ENCODE data around the gene MIOX. TPM values are rescaled to one million over a fixed set of nuclear protein-coding genes. Genes with fewer than 3 reads are reported as not detected.

Gene MIOX
- total and polyA plus RNA-seq, 2 of the 13 experiments (the other 11 are each of a cell fraction or from before 2014, with no cell fraction given) = 1.5 to 2.9 TPM

DNA sequence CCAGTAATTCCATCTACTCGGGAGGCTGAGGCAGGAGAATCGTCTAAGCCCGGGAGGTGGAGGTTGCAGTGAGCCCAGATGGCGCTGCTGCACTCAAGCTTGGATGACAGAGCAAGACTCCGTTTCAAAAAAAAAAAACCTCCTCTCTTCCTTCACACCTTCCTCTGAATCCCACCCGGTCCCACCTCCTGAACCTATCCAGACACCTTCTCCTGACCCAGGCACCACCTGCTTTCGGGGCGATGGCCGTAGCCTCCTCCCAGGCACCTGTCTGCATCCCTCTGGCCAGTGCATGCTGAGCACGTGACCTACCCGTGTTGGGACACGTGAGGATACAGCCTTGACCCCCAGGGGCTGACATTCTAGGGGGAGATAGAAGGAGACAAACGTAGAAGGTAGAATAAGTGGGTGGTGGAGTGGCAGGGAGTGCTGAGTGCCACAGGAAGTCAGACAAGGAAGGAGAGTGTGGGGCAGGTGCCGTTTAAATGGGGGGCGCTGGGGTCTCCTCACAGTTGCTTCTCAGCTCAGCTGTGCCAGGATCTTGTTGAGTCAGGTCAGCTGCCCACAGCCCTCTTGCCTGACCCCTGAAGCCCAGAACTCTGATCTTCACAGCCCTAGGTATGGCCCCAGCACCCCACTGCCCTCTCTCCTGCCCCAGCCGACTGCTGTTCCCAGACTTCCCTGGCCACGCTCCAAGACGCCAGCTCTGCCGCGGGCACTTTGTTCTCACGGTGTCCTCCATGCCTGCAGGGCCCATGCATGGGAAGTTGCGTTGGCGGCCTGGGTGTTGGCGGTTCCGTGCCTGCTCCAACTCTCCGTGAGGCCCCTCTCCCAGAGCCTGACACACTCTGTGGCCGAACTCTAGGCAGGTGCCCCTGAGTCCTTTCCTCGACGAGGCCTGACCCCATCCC, 1.2 kb upstream of the MIOX start (continued):
- TF ChIP-seq, protein P1, sequence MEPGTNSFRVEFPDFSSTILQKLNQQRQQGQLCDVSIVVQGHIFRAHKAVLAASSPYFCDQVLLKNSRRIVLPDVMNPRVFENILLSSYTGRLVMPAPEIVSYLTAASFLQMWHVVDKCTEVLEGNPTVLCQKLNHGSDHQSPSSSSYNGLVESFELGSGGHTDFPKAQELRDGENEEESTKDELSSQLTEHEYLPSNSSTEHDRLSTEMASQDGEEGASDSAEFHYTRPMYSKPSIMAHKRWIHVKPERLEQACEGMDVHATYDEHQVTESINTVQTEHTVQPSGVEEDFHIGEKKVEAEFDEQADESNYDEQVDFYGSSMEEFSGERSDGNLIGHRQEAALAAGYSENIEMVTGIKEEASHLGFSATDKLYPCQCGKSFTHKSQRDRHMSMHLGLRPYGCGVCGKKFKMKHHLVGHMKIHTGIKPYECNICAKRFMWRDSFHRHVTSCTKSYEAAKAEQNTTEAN (CRISPR knock-in tag; conservative IDR thresholded peaks at IDR 0.05) = no peak
- TF ChIP-seq, protein P2, sequence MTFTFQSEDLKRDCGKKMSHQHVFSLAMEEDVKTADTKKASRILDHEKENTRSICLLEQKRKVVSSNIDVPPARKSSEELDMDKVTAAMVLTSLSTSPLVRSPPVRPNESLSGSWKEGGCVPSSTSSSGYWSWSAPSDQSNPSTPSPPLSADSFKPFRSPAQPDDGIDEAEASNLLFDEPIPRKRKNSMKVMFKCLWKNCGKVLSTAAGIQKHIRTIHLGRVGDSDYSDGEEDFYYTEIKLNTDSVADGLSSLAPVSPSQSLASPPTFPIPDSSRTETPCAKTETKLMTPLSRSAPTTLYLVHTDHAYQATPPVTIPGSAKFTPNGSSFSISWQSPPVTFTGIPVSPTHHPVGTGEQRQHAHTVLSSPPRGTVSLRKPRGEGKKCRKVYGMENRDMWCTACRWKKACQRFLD (CRISPR knock-in tag; IDR thresholded peaks at IDR 0.05; ENCODE audit: borderline replicate concordance) = no peak
- TF ChIP-seq, protein P3, sequence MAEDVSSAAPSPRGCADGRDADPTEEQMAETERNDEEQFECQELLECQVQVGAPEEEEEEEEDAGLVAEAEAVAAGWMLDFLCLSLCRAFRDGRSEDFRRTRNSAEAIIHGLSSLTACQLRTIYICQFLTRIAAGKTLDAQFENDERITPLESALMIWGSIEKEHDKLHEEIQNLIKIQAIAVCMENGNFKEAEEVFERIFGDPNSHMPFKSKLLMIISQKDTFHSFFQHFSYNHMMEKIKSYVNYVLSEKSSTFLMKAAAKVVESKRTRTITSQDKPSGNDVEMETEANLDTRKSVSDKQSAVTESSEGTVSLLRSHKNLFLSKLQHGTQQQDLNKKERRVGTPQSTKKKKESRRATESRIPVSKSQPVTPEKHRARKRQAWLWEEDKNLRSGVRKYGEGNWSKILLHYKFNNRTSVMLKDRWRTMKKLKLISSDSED (CRISPR knock-in tag; IDR thresholded peaks at IDR 0.05) = no peak
- TF ChIP-seq HNRNPL (IDR thresholded peaks at IDR 0.05; ENCODE audit: low read depth, low read length) (peak; percentile 79), KAT7 (CRISPR knock-in tag; IDR thresholded peaks at IDR 0.05; ENCODE audit: borderline replicate concordance) (no peak), ZFY (CRISPR knock-in tag; IDR thresholded peaks at IDR 0.05) (peak; percentile 62), ZBTB20 (CRISPR knock-in tag; IDR thresholded peaks at IDR 0.05; ENCODE audit: borderline replicate concordance, low read depth) (no peak; the same call in 1 of the 2 replicates), EP300 (IDR thresholded peaks at IDR 0.05; ENCODE audit: low read depth in 2 of 2, low read length in 2 of 2) (0 out of 4 replicates have a peak, but pooled peaks of 1 of the 2 experiments have one; percentile 27), EP300 (CRISPR knock-in tag; IDR thresholded peaks at IDR 0.05; ENCODE audit: borderline replicate concordance) (peak; percentile 78; the same call in 1 of the 2 replicates), NCOA5 (CRISPR knock-in tag; IDR thresholded peaks at IDR 0.05) (no peak), RBM39 (IDR thresholded peaks at IDR 0.05; ENCODE audit: low read depth, low read length, poor library complexity, severe bottlenecking) (peak; percentile 15), NFIC (IDR thresholded peaks at IDR 0.05; ENCODE audit: low read length) (no peak), ZNF160 (CRISPR knock-in tag; IDR thresholded peaks at IDR 0.05) (no peak), EHMT2 (IDR thresholded peaks at IDR 0.05; ENCODE audit: borderline replicate concordance, low read depth, low read length) (no peak), FIP1L1 (IDR thresholded peaks at IDR 0.05; ENCODE audit: borderline replicate concordance, insufficient read depth, low read depth, low read length) (no peak)
- TF ChIP-seq, protein P4, sequence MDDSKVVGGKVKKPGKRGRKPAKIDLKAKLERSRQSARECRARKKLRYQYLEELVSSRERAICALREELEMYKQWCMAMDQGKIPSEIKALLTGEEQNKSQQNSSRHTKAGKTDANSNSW (CRISPR knock-in tag; IDR thresholded peaks at IDR 0.05; ENCODE audit: borderline replicate concordance) = no peak
- TF ChIP-seq, protein P5, sequence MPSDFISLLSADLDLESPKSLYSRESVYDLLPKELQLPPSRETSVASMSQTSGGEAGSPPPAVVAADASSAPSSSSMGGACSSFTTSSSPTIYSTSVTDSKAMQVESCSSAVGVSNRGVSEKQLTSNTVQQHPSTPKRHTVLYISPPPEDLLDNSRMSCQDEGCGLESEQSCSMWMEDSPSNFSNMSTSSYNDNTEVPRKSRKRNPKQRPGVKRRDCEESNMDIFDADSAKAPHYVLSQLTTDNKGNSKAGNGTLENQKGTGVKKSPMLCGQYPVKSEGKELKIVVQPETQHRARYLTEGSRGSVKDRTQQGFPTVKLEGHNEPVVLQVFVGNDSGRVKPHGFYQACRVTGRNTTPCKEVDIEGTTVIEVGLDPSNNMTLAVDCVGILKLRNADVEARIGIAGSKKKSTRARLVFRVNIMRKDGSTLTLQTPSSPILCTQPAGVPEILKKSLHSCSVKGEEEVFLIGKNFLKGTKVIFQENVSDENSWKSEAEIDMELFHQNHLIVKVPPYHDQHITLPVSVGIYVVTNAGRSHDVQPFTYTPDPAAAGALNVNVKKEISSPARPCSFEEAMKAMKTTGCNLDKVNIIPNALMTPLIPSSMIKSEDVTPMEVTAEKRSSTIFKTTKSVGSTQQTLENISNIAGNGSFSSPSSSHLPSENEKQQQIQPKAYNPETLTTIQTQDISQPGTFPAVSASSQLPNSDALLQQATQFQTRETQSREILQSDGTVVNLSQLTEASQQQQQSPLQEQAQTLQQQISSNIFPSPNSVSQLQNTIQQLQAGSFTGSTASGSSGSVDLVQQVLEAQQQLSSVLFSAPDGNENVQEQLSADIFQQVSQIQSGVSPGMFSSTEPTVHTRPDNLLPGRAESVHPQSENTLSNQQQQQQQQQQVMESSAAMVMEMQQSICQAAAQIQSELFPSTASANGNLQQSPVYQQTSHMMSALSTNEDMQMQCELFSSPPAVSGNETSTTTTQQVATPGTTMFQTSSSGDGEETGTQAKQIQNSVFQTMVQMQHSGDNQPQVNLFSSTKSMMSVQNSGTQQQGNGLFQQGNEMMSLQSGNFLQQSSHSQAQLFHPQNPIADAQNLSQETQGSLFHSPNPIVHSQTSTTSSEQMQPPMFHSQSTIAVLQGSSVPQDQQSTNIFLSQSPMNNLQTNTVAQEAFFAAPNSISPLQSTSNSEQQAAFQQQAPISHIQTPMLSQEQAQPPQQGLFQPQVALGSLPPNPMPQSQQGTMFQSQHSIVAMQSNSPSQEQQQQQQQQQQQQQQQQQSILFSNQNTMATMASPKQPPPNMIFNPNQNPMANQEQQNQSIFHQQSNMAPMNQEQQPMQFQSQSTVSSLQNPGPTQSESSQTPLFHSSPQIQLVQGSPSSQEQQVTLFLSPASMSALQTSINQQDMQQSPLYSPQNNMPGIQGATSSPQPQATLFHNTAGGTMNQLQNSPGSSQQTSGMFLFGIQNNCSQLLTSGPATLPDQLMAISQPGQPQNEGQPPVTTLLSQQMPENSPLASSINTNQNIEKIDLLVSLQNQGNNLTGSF (CRISPR knock-in tag; IDR thresholded peaks at IDR 0.05) = no peak
